ENCODE measurements around the gene LRRC7. TPM values are rescaled to one million over a fixed set of nuclear protein-coding genes. Genes with fewer than 3 reads are reported as not detected.

Gene LRRC7
- total RNA-seq, 1 donor from 2014 or later: 303 TPM

- DNase-seq: no peak
Measured at GRCh38 chr1:70093250-70093975, 525.7 kb downstream of the LRRC7 start.

GRCh38 chr1:70101231-70101630 is 533.5 kb downstream of the LRRC7 start:
- no peak for DNase-seq

DNA sequence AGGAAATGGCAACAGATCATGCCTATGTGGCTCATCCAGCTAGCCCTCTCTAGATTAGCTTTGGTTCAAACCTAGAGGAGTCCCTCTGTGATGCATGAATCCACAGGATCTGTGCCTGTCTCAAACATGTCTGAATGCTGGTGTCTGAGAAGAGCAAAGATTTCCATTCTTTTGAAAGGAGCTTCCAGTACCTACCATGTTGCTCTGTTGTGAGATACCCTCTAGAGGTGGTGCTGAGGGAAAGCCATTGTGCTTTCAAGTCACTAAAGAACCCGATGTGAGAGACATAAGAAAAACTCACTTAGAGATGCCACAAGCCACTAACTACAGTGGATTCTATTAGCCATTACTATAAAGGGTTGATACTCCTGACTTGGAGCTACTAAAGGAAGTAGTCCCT is 534.1 kb downstream of the LRRC7 start:
- no peak for DNase-seq

DNA sequence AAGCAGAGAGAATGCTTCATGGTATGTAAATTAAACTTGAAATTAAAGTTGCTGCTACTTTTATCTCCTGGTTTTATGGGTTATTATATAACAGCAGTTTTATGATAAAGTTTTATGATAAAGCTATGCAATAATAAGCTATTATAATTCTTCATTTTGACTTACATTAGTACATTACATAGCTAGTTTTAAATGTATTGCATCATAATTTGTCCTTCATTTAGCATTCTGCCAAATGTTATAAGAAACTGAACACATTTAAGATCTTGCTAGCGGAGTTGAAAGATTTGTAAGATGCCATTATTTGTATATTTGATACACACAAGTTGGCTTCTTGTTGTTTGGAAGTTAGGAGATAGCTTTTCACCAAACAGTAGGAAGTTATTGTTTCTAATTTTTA is 536.0 kb downstream of the LRRC7 start:
- DNase-seq: no peak

DNA sequence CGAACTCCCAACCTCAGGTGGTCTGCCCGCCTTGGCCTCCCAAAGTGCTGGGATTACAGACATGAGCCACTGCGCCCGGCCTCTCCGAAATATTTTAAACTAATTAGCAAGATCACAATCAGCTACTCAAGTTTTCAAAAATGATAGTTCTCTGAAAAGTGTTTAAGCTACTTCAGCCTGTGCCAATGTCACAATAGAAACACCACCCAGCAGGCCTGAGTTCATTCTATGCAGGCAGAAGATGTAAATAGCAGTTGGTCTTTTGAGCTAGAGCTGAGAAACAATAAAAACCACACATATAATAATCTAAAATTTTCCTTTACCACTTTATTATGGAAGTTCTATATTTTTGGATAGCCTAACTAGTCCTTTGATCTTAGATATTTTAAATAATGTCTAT is 541.5 kb downstream of the LRRC7 start:
- DNase-seq: no peak

DNA sequence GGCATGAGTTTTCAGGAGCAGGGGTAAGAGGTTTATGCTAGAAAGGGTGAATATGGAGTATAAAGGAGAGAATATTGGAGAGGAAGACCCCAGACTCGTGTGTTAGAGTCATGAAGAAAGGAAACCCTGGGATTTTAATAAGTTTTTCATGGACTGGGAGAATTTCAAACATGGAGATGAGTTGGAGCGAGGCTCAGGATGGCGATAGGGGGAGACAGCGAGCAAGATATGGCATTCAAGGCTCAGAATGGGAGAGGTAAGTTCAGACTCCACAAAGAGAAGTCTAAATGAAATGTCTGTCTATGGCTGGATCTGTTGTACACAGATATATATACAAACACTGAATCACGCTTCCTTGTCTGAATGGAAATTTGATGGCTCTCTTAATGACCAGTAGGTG is 545.1 kb downstream of the LRRC7 start:
- no peak for DNase-seq

GRCh38 chr1:70115315-70115714 is 547.6 kb downstream of the LRRC7 start:
- no peak for DNase-seq

DNA sequence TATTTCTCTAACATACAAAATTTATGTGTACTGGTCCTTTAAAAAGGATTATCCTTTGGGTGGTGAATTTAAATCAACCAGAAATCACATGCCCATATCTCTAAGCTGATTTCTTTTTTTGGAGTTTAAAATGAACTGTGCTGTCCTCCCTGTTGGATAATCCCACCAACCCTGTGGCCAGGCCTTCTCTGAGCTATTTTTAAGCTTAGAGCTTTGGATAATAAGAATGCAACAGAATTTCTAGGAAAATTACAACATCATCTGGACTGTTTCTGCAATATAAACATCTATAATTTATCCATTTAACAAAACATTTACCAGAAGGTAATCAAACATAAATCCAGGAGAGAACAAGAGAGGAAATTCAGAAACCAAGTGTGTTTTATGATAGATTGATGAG is 549.3 kb downstream of the LRRC7 start:
- DNase-seq: no peak

DNA sequence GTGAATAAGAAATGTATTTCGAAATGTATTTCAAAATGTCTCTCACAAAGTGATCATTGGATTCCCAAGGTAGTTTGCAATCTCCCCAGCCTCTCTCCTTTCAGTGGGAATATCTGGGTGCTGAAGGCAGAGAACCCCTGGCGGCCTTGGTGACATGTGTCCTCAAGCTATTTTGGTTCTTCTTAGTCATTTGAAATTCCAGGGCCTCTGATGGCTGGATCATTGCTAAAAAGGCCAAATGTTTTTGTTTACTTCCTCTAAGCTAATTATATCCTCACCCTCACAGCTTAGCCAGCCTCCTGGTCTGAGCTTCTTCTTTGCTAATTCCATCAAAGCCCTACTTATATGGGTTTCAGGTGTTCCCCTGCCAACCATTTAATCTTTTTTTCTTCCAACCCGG is 566.4 kb downstream of the LRRC7 start:
- no peak for DNase-seq

DNA sequence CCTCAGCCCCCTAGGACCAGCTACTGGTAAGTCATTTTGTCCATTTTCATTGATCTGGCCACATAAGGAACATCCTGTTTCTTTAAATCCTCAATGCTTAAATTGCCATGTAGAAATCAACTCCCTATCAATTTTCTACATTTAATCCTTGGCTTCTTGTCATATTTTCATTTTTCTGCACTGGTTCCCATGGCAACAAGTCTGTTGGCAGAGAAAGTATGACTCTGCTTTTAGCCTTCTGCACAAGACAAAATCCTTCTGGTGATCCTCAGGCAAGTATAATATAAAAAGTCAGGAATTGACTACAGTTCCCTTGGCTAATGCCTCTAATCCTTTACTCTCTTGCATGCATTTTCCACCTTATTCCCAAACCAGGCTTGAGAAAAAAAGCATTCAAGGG is 572.6 kb downstream of the LRRC7 start:
- DNase-seq: no peak

DNA sequence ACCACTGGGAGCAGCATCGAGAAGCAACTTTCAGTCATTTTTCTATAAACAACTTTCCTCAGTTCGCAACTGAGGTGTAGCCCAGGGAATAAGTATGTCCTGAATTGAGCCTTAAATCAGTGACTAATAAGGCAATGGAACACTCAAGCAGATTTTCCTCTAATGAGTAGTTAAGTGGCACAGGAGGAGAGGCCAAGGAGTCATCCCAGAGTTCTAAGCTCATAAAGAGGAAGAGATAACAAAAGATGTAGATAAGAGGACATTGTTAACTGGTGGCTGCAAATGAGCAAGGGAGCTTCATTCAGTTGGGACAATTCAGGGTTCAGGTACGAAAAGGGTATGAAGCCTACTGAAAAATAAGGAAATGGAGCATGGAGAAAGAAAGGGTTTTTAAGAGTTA is 573.2 kb downstream of the LRRC7 start:
- no peak for DNase-seq

- no peak for DNase-seq
Measured at GRCh38 chr1:70142075-70142474, 574.4 kb downstream of the LRRC7 start.

DNA sequence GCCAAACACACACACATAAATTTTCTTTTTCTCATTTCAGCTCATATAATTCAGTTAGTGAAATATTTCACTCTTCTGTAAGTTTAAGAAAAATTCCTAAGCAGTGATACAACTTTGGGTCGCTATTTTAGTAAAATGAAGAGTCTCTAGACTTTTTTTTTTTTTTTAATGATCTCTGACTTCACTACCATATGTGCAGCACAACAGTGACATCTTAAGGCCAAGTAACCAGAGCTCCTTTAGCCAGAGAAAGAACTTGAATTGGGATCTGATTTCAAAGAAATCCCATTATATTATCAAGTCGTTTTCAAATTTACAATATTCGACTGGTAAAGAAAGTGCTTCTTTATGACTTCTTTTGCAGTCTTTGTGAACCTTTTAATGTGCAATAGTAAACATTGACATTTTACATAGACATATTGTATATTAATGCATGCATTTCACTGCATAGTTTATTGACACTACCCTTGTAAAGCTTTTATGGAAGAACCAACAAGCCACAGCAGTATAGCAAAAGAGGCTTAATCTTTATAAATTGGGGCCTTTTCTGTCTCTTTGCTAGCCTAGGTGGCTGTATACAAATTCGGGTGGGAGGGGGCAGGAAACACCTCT is 575.4 kb downstream of the LRRC7 start:
- DNase-seq: no peak

DNA sequence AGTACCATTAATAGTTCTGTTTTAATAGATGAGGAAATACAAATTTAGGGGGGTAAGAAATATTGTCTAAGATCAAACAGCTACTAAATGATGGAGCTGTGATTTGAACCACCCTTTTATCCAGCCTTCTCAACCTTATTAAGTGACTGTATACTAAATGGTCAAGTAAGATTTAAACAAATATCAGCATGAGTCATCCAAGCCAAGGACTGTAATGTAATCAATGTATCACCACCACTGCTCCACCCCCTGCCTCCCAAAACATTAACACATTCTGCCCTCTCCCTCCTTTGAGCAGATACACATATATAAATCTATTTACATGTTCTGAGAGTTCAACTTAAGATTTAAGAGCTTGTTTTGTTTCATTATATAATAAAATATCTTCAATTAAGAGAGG is 578.8 kb downstream of the LRRC7 start:
- DNase-seq: no peak

DNA sequence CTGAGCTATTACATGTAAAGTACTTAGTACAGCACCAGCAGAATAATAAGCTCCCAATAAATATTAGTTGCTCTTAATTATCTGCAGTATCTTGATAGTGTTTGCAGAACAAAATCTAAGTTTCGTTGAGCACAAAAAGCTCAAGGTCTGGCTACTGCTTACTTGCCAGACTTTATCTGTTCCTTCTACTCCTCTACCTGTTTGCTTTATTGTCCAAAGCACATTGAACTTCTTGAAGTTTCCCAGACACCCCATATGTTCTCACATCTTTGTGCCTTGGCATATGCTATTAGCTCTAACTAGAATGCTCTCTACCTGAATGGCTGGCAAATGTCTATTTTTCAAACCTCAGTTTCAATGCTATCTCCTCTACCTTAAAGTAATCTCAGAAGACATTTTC is 582.7 kb downstream of the LRRC7 start:
- no peak for DNase-seq

DNA sequence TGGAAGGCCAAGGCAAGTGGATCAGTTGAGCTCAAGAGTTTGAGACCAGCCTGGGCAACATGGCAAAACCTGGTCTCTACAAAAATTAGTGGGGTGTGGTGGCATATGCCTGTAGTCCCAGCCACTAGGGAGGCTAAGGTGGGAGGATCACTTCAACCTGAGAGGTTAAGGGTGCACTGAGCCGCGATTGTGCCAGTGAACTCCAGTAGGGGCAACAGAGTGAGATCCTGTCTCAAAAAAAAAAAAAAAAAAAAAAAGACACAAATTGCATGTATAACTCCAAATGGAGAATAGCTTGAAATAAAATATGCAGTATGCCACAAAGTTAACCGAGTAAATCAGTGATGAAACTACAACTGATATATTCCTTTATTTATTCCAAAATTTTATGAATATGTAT is 586.0 kb downstream of the LRRC7 start:
- no peak for DNase-seq

DNA sequence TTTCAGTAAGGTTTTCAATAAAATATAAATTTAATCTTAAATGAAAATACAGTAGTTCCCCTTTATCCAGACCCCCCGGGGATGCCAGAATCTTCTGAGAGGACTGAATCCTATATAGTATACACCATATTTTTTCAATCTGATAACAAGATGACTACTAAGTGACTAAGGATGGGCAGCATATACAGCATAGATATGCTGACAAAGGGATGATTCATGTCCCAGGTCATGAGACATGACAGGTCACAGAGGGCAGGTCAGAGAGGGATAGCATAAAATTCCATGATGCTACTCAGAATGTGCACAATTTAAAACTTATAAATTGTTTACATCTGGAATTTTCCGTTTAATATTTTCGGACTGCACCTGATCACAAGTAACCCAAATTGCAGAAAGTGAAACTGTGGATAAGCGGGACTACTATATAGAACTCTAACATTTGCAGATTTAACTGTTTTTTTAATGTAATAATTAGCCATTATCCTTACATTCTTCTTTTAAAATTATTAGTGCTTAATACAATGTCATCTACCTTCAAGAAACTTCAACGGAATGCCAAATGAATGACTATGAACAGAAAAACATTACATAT is 588.9 kb downstream of the LRRC7 start:
- no peak for DNase-seq

- DNase-seq: no peak
Measured at GRCh38 chr1:70164350-70164749, 596.6 kb downstream of the LRRC7 start.

GRCh38 chr1:70168283-70168682 is 600.6 kb downstream of the LRRC7 start:
- no peak for DNase-seq

DNA sequence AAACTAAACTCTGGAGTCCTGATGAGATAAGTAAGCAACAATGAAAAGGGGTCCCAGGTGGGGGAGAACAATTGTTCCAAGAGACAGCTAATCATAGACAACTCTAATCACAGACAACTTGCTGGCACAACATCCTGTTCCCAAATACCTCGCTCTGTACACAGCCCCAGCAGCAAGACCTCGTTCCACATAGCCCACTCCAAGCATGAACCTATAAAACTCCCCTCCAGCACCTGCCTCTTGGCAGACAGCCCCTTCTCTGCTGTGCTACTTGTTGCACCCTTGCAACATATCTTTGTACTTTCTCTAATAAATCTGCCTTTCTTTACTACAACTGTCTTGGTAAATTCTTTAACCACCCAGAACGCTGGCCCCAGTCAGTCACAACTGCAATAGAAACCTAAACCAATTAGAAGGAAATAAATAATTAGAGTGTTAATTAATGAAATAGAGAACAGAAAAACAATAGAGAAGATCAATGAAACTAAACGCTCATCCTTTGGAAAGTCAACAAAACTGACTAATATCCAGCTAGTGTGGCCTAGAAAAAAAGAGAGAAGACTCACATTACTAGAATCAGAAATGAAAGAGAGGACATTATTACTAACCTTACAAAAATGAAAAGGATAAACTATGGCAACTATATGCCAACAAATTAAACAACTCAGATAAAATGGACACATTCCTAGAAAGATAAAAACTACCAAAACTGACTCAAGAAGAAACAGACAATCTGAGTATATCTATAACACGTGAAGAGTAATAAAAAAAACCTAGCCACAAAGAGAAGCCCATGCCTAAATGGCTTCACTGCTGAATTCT is 601.5 kb downstream of the LRRC7 start:
- DNase-seq: no peak

GRCh38 chr1:70171512-70171911 is 603.8 kb downstream of the LRRC7 start:
- DNase-seq: no peak

All from occipital lobe (tissue), 2 donors.